ENCODE measurements around the gene SUMF1. TPM values are rescaled to one million over a fixed set of nuclear protein-coding genes. Genes with fewer than 3 reads are reported as not detected.
A peak's percentile ranks its signal among the peaks of the same experiment; 100 is the strongest.

SUMF1 gene
- total RNA-seq, 2 experiments from 2014 or later = 6.4 to 6.6 TPM

DNA sequence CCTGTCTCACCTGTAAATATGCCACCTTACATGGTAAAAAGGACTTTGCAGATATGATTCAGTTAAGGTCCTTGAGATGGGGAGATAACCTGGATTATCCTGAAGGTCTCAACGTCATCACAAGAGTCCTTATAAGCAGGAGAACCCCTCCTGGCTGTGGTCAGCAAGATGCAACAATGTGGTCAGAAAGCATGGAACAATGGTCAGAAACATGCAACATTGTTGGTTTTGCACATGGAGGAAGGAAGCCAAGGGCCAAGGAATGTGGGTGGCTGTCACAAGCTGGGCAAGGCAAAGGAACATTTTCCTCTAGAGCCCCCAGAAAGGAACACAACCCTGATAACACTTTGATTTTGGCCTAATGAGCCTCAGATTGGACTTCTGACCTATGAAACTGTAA is 9.4 kb upstream of the SUMF1 start:
- ChIA-PET CTCF (no interaction called here), POLR2A (interaction anchor here (0.8 to 1.7 kb wide), 2 partner anchors 9 to 17 kb away, joined by 4 to 8 read pairs; partner anchors contain the start of genes ITPR1 and SUMF1)
- no peak for ATAC-seq
- intact Hi-C loops (cut with micrococcal nuclease) = no loop called here
- peaks cover 10% of the 10 kb centered on the region for H3K4me1 Mint-ChIP-seq (ENCODE audit: low read depth)
- H3K36me3 Mint-ChIP-seq (ENCODE audit: low read depth) = no peaks in the 10 kb centered on the region
- no peaks in the 10 kb centered on the region for H3K9me3 Mint-ChIP-seq
- no peak overlapping the region for H3K4me3 Mint-ChIP-seq
- H3K27me3 Mint-ChIP-seq = peaks cover 29% of the 10 kb centered on the region
- no peak overlapping the region for H3K27ac Mint-ChIP-seq
- no peak for TF ChIP-seq CTCF (IDR thresholded peaks at IDR 0.05)
- no peak for DNase-seq

GRCh38 chr3:4475804-4476203 is 8.7 kb upstream of the SUMF1 start:
- no peak for TF ChIP-seq CTCF (IDR thresholded peaks at IDR 0.05)
- ChIA-PET POLR2A (interaction anchor here (0.8 to 1.7 kb wide), 2 partner anchors 8 to 17 kb away, joined by 4 to 8 read pairs; partner anchors contain the start of genes ITPR1 and SUMF1), CTCF (interaction anchor here (1.2 to 2.2 kb wide), 2 partner anchors 18 to 125 kb away, joined by 5 to 8 read pairs; partner anchors contain the start of gene ITPR1)
- ATAC-seq (no peak), DNase-seq (no peak)
- Mint-ChIP-seq H3K4me3 (no peak overlapping the region), H3K27ac (no peak overlapping the region), H3K9me3 (no peaks in the 10 kb centered on the region), H3K36me3 (ENCODE audit: low read depth) (no peaks in the 10 kb centered on the region), H3K27me3 (peaks cover 29% of the 10 kb centered on the region), H3K4me1 (ENCODE audit: low read depth) (peaks cover 10% of the 10 kb centered on the region)
- intact Hi-C loops (cut with micrococcal nuclease) = no loop called here

GRCh38 chr3:4474683-4475490 is 7.8 kb upstream of the SUMF1 start:
- H3K27me3 Mint-ChIP-seq = peaks cover 28% of the 10 kb centered on the region
- intact Hi-C loops (cut with micrococcal nuclease) = no loop called here
- ATAC-seq (peak; percentile 88), DNase-seq (peak; percentile 70)
- ChIA-PET POLR2A (interaction anchor here (1.0 to 1.2 kb wide), 2 partner anchors 19 to 176 kb away, joined by 4 to 6 read pairs; partner anchors contain the start of gene ITPR1), CTCF (interaction anchor here (0.7 to 2.2 kb wide), 4 partner anchors 18 to 159 kb away, joined by 3 to 8 read pairs (median 4); partner anchors contain the start of gene ITPR1)
- H3K4me3 Mint-ChIP-seq = peak overlapping the region; percentile 7
- H3K27ac Mint-ChIP-seq = peak overlapping the region; percentile 44
- no peak for TF ChIP-seq CTCF (IDR thresholded peaks at IDR 0.05)
- H3K9me3 Mint-ChIP-seq = no peaks in the 10 kb centered on the region
- H3K36me3 Mint-ChIP-seq (ENCODE audit: low read depth) = no peaks in the 10 kb centered on the region
- H3K4me1 Mint-ChIP-seq (ENCODE audit: low read depth) = peaks cover 10% of the 10 kb centered on the region

DNA sequence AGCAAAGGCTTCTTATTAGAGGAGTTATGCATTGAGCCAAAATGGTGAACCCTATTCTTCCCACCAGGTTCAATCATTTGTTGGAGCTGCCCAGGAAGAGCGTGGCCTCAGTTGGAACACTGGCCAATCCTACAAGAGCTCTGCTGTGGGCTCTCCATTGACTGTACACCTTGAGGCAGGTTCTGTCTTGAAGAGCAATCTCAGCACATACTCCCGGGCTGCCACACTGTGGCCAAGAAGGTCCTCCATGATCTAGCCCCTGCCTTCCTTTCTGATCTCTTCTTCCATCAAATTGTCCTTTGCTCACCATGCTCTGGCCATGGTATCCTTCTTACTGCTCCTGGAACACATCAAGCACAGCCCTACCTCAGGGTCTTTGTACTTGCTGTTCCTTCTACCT is 5.7 kb upstream of the SUMF1 start:
- H3K4me1 Mint-ChIP-seq (ENCODE audit: low read depth) = peaks cover 10% of the 10 kb centered on the region
- no peaks in the 10 kb centered on the region for H3K36me3 Mint-ChIP-seq (ENCODE audit: low read depth)
- intact Hi-C loops (cut with micrococcal nuclease) = no loop called here
- H3K4me3 Mint-ChIP-seq = no peak overlapping the region
- DNase-seq = no peak
- ChIA-PET CTCF (no interaction called here), POLR2A (no interaction called here)
- ATAC-seq = no peak
- no peaks in the 10 kb centered on the region for H3K9me3 Mint-ChIP-seq
- H3K27ac Mint-ChIP-seq = no peak overlapping the region
- H3K27me3 Mint-ChIP-seq = peaks cover 19% of the 10 kb centered on the region
- TF ChIP-seq CTCF (IDR thresholded peaks at IDR 0.05) = no peak

- Mint-ChIP-seq H3K4me1 (ENCODE audit: low read depth) (peaks cover 12% of the 10 kb centered on the region), H3K9me3 (no peaks in the 10 kb centered on the region), H3K27ac (no peak overlapping the region), H3K36me3 (ENCODE audit: low read depth) (no peaks in the 10 kb centered on the region), H3K4me3 (no peak overlapping the region), H3K27me3 (peaks cover 19% of the 10 kb centered on the region)
- POLR2A ChIA-PET = no interaction called here
- no peak for TF ChIP-seq CTCF (IDR thresholded peaks at IDR 0.05)
- CTCF ChIA-PET = no interaction called here
- DNase-seq = no peak
- ATAC-seq = no peak
- intact Hi-C loops (cut with micrococcal nuclease) = no loop called here
Observed at GRCh38 chr3:4472312-4472711, 5.2 kb upstream of the SUMF1 start.
